ENCODE results near the gene AARS2.

DNA sequence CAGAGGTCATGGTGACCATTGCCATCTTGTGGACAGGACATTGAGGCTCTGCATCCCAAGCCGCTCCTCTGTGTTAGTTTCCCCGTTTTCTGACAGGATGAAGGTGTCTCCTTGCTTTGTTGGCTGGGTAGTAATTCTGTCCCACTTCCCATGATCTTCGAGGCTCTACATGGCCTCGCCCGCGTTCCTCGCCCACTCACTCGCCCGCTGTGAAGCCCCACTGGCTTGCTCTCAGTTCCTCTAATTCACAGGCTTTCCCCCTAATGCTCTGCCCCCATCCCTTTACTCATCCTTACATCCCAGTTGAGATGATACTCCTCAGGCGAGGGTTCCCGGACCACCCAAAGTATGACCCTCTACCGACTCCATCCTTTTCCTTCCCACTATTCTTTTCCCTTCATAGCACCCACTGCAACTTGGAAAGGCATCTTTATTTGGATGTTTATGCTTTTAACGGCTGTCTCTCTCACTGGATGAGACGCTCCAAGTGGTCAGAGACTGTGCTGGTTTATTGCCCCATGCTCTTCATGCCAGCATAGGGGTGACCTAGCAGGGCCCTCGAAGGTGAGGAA lies 55.3 kb downstream of the AARS2 start:
- no peak for TF ChIP-seq JUND (IDR thresholded peaks at IDR 0.05)
- TF ChIP-seq CTCF (IDR thresholded peaks at IDR 0.05; ENCODE audit: low read depth, low read length, missing input control), result no peak
- no peak for TF ChIP-seq GABPA (IDR thresholded peaks at IDR 0.05 in 1 of 2, conservative IDR thresholded peaks at IDR 0.05 in 1 of 2)
- TF ChIP-seq FOXA1 (IDR thresholded peaks at IDR 0.05), result no peak
- TF ChIP-seq, protein P1, sequence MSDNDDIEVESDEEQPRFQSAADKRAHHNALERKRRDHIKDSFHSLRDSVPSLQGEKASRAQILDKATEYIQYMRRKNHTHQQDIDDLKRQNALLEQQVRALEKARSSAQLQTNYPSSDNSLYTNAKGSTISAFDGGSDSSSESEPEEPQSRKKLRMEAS (IDR thresholded peaks at IDR 0.05), result no peak
- TF ChIP-seq RAD21 (IDR thresholded peaks at IDR 0.05), result no peak
- no peak for TF ChIP-seq SP1 (IDR thresholded peaks at IDR 0.05)
